MG63 (cell line): ENCODE measurements around the gene COMMD1. TPM values are rescaled to one million over a fixed set of nuclear protein-coding genes. Genes with fewer than 3 reads are reported as not detected.

Experiments
- DNase-seq: peaks from one replicate; pipeline ENCODE4 v3.0.0-alpha.2; 2020
- H3K27me3 ChIP-seq: fragments of 250-450 bp; sonication (Bioruptor Pico); 2 replicates; pipeline ENCODE4 v1.5.1; 2020; ENCODE audit warnings: mild to moderate bottlenecking, moderate library complexity
- H3K36me3 ChIP-seq: fragments of 250-450 bp; sonication (Bioruptor Pico); 2 replicates; pipeline ENCODE4 v1.5.1; 2020; ENCODE audit warnings: mild to moderate bottlenecking, moderate library complexity
- H3K4me3 ChIP-seq: fragments of 250-450 bp; sonication (Bioruptor Pico); 2 replicates; pipeline ENCODE4 v1.5.1; 2020; ENCODE audit warnings: mild to moderate bottlenecking, moderate library complexity
- H3K9me3 ChIP-seq: fragments of 250-450 bp; sonication (Bioruptor Pico); 2 replicates; pipeline ENCODE4 v1.5.1; 2020; ENCODE audit warnings: mild to moderate bottlenecking, moderate library complexity
- total RNA-seq: library from RNA; depleted of rRNA; stranded (reverse); fragments of >200 nt; shearing (Covaris generic); gene quantifications from 2 replicates; pipeline ENCODE4 v1.2.3, GENCODE V29; 2014; ENCODE audit warnings: low replicate concordance

The COMMD1 gene
- total RNA-seq, 1 experiment from 2014 or later = 24.8 TPM

- H3K36me3 ChIP-seq = no peaks in the 10 kb centered on the region
- H3K4me3 ChIP-seq = no peak overlapping the region
- H3K9me3 ChIP-seq = no peaks in the 10 kb centered on the region
- DNase-seq = no peak
- no peaks in the 10 kb centered on the region for H3K27me3 ChIP-seq
Observed at GRCh38 chr2:62071760-62072680, 166.5 kb downstream of the COMMD1 start.

- Histone ChIP-seq H3K27me3 (no peaks in the 10 kb centered on the region), H3K4me3 (no peak overlapping the region), H3K9me3 (no peaks in the 10 kb centered on the region), H3K36me3 (no peaks in the 10 kb centered on the region)
- DNase-seq = no peak
Observed at GRCh38 chr2:62074233-62074632, 168.8 kb downstream of the COMMD1 start.

- DNase-seq = no peak
- Histone ChIP-seq H3K9me3 (no peaks in the 10 kb centered on the region), H3K27me3 (no peaks in the 10 kb centered on the region), H3K4me3 (no peak overlapping the region), H3K36me3 (no peaks in the 10 kb centered on the region)
Observed at GRCh38 chr2:62076980-62077638, 171.6 kb downstream of the COMMD1 start.

GRCh38 chr2:62084801-62085200 is 179.3 kb downstream of the COMMD1 start:
- H3K9me3 ChIP-seq = no peaks in the 10 kb centered on the region
- DNase-seq = no peak
- H3K4me3 ChIP-seq = no peak overlapping the region
- H3K36me3 ChIP-seq = no peaks in the 10 kb centered on the region
- H3K27me3 ChIP-seq = no peaks in the 10 kb centered on the region

GRCh38 chr2:62089658-62090057 is 184.2 kb downstream of the COMMD1 start:
- DNase-seq = no peak
- Histone ChIP-seq H3K36me3 (no peaks in the 10 kb centered on the region), H3K27me3 (no peaks in the 10 kb centered on the region), H3K4me3 (no peak overlapping the region), H3K9me3 (no peaks in the 10 kb centered on the region)

- Histone ChIP-seq H3K27me3 (no peaks in the 10 kb centered on the region), H3K36me3 (no peaks in the 10 kb centered on the region), H3K4me3 (no peak overlapping the region), H3K9me3 (no peaks in the 10 kb centered on the region)
- DNase-seq = no peak
Observed at GRCh38 chr2:62091471-62091870, 186.0 kb downstream of the COMMD1 start.

GRCh38 chr2:62099050-62099449 is 193.6 kb downstream of the COMMD1 start:
- no peaks in the 10 kb centered on the region for H3K27me3 ChIP-seq
- no peak overlapping the region for H3K4me3 ChIP-seq
- DNase-seq = no peak
- H3K9me3 ChIP-seq = no peaks in the 10 kb centered on the region
- no peaks in the 10 kb centered on the region for H3K36me3 ChIP-seq

GRCh38 chr2:62099523-62100175 is 194.2 kb downstream of the COMMD1 start:
- no peak overlapping the region for H3K4me3 ChIP-seq
- no peak for DNase-seq

GRCh38 chr2:62101886-62102285 is 196.4 kb downstream of the COMMD1 start:
- no peak for DNase-seq
- no peaks in the 10 kb centered on the region for H3K36me3 ChIP-seq
- H3K9me3 ChIP-seq = no peaks in the 10 kb centered on the region
- no peaks in the 10 kb centered on the region for H3K27me3 ChIP-seq
- no peak overlapping the region for H3K4me3 ChIP-seq

More at GRCh38 chr2:62099523-62100175, 194.2 kb downstream of the COMMD1 start:
- Histone ChIP-seq H3K9me3 (no peaks in the 10 kb centered on the region), H3K27me3 (no peaks in the 10 kb centered on the region), H3K36me3 (no peaks in the 10 kb centered on the region)

- H3K27me3 ChIP-seq = no peaks in the 10 kb centered on the region
- H3K36me3 ChIP-seq = no peaks in the 10 kb centered on the region
- no peak overlapping the region for H3K4me3 ChIP-seq
- no peaks in the 10 kb centered on the region for H3K9me3 ChIP-seq
- DNase-seq = no peak
Observed at GRCh38 chr2:62102402-62102920, 197.0 kb downstream of the COMMD1 start.

GRCh38 chr2:62109554-62109953 is 204.1 kb downstream of the COMMD1 start:
- H3K36me3 ChIP-seq = no peaks in the 10 kb centered on the region

GRCh38 chr2:62110415-62111025 is 205.0 kb downstream of the COMMD1 start:
- H3K9me3 ChIP-seq = no peaks in the 10 kb centered on the region
- no peak overlapping the region for H3K4me3 ChIP-seq
- no peaks in the 10 kb centered on the region for H3K36me3 ChIP-seq
- no peak for DNase-seq
- H3K27me3 ChIP-seq = no peaks in the 10 kb centered on the region

More at GRCh38 chr2:62109554-62109953, 204.1 kb downstream of the COMMD1 start:
- Histone ChIP-seq H3K27me3 (no peaks in the 10 kb centered on the region), H3K4me3 (no peak overlapping the region), H3K9me3 (no peaks in the 10 kb centered on the region)
- no peak for DNase-seq

- H3K4me3 ChIP-seq = no peak overlapping the region
- no peak for DNase-seq
- H3K36me3 ChIP-seq = no peaks in the 10 kb centered on the region
- H3K9me3 ChIP-seq = no peaks in the 10 kb centered on the region
- no peaks in the 10 kb centered on the region for H3K27me3 ChIP-seq
Observed at GRCh38 chr2:62112179-62112578, 206.7 kb downstream of the COMMD1 start.

GRCh38 chr2:62114564-62114963 is 209.1 kb downstream of the COMMD1 start:
- Histone ChIP-seq H3K9me3 (no peaks in the 10 kb centered on the region), H3K36me3 (no peaks in the 10 kb centered on the region), H3K27me3 (no peaks in the 10 kb centered on the region), H3K4me3 (no peak overlapping the region)
- DNase-seq = no peak

- Histone ChIP-seq H3K27me3 (no peaks in the 10 kb centered on the region), H3K4me3 (no peak overlapping the region), H3K9me3 (no peaks in the 10 kb centered on the region), H3K36me3 (no peaks in the 10 kb centered on the region)
- no peak for DNase-seq
Observed at GRCh38 chr2:62116983-62117382, 211.5 kb downstream of the COMMD1 start.

GRCh38 chr2:62118160-62118559 is 212.7 kb downstream of the COMMD1 start:
- Histone ChIP-seq H3K36me3 (no peaks in the 10 kb centered on the region), H3K9me3 (no peaks in the 10 kb centered on the region), H3K4me3 (no peak overlapping the region), H3K27me3 (no peaks in the 10 kb centered on the region)
- no peak for DNase-seq
